HG03378 (cell line): ENCODE data around the gene PHB1.
A peak's percentile ranks its signal among the peaks of the same experiment; 100 is the strongest.

Source experiments
- ATAC-seq: cut with Tn5 transposase; IDR thresholded peaks from one replicate; pipeline ENCODE4 v1.9.1; 2021; ENCODE audit warnings: mild to moderate bottlenecking, moderate library complexity; ENCODE audit not compliant: unreplicated experiment

Gene PHB1

DNA sequence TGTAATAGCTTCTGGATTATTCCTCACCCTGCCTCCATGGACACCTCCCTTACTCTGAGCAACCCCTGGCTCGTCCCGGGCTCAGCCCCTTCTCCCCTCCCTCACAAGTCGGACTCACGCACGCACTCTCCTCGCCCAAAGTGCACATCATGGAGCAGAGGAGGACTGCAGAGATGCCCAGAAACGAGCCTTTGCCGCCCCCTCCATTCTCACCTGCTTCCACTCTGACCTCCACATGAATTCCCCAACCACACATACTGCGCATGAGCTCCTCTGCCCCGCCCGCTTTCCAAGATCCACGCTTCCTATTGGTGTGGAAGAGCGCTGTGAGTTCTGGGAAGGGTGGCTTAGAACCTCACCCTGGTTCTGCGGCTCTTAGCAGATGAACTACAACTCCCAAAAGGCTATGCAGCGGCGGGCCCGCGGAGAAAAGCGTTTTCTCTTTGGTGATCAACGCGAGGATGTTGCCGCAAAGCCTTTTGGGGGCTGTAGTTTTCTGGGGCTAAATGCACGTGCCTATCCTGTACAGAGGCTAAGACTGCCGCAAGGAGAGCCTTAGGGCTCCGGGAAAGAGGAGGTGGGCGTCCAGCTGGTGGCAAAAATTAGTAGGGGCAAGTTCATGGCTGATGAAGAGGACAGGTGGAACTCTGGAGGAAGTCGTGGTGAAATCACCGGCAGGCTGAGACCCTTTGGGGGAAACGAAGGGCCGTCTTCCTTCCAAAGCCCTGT is at the start of gene PHB1:
TSS of gene PHB1 (minus strand) at position 261 of the 729 bp plus-strand sequence. CDS start 1,618 bp downstream, outside the sequence.
- ATAC-seq: peak; percentile 94

DNA sequence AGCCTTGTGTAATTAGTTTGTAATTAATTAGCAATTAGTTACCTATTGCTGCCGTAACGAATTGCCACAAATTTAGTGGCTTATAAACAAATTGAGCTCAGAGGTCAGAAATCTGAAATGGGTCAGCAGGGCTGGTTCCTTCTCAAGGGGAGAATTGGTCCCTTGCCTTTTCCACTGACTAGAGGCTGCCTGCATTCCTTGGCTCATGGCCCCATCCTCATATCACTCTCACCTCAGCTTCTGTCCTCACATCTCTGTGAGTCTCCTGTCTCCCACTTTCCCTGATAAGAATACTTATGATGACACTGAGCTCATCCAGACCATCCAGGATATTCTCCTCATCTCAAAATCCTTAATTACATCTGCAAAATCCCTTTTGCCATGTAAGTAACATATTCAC is 49.4 kb upstream of the PHB1 start:
- ATAC-seq: no peak

DNA sequence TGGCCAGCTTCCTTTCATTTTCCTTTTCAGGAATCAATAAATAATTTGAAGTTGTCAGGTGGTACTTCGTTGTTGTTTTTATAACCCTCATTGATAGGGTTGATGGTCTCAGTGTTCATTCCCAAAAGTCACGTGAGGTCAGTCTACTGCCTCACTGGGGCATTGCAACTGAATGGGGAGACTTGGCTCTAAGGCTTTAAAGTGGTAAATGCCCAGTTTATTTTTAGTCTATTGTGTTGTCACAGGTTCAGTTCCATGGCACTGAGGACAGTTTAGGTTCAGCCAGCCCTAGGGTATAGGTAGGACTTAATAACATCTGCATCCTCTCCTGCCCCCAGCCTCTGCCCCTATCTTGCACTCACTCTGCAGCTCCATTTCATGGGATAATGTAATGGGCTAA is 46.9 kb upstream of the PHB1 start:
- ATAC-seq: no peak

DNA sequence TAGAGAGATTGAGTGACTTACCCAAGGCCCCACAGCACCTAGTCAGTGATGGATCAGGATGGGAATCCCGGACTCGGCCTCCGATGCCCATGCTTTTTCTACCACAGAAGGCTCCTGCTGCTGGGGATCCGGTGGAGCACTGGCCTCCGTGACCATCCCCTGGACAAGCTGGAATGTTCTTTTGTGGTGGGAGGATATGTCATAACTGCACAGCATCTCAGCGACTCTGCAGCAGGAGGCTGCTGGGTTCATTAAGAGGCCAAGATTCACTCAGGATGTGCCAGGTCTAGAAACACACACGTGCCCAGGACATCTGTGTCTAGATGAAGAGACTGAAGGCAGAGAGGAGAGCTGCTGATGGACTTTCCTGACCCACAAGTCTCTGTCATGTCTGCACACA is 45.7 kb upstream of the PHB1 start:
- no peak for ATAC-seq

DNA sequence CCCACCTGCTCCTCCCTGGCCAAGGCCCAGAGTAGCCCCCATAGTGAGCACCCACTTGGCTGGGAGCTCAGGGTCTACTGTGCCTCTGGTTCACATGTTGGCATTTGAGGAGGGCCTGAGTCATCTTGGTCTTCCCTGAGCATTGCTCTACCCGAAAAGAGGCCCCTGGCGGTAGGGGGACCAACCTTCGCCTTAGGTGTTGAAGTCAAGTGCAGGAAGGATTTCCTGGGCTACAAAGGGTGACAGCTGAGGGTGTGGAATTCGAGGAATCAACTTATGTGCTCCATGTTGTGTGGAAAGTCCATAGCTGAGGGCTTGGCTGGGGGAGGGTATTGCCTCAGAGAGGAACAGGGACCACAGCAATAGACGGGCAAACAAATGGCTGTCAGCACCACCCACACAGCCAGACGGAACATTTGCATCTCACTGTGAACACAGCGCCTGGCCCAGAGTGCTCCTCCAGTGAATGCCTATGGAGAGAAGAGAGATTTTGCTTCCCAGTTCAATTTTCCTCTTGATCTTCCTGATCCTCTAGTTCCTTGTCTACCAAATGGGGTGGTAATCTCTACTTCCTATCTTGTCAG is 44.8 kb upstream of the PHB1 start:
- ATAC-seq: no peak

DNA sequence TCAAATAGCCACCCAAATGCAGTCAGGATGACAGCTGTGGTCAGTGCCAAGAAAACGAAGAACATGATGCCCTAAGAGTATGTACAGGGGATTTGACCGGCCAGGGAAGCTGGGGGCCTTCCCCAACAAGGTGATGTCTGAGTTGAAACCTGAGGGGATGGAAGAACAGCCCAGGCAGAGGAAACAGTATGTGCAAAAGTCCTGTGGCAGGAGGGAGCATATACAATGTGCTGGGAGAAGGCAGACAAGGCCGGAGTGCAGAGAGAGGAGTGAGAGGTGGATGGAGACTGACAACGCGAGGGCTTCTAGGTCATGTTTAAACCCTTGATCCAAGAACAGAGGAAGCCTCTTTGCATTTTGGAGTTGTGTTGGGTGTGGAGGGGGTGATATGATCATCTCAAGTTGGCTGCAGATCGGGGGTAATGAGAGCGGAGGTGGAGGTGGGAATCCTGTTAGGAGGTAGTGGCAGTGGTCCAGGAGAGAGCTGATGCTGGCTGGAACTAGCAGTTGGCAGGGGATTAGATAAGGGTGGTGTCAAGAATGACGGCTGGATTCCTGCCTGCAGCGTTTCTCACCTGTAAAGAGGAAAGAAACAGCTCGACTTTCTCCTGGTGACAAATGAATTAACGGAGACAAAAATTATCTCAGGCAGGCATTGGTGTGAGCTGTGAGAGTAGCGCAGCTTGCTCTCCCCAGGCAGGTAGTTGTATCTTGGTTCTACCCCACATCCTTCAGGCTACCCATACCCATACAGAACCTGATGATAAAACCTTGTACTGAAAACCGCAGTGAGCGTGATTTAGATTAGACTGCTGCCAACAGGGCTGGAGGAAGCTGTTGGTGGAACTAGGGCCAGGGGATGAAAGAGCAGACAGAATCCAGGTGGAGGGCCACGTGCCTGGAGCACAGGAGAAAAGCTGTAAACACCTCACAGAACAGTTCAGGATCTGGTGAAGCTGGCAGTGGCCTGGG is 43.2 kb upstream of the PHB1 start:
- no peak for ATAC-seq

DNA sequence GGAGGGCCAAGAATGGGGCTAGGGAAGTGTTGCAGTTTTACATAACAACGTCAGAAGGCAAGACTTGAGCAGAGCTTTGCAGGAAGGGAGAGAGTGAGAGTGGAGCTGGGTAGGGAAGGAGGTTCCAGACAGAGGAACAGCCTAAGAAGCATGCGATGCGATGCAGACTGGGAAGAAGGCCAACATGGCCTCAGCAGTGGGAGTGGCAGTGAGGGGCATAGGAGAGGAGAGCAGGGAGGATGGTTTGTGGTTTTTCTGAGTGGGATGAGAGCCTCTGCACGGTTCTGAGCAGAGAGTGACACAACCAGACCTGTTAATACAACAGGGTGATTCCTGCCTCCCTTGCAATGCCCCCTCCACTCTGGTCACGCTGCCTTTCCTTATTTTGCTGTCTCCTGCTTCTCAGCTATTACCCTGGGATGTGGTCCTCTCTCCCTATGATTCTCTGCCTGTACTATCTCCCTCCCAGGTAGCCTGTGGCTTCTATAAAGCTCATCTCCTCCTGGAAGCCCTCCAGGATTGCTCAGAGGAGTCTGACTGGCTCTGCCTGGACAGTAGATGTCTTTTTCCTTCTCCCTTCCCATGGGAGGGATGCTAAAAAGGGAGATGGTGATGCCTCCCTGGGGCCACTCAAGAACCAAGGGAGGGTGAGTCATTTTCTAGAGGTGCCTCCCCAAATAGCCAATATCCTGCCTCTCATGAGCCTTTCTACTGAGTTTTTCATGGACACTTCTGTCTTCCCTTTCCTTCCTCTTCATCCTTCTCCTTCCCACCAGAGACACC is 41.7 kb upstream of the PHB1 start:
- no peak for ATAC-seq

DNA sequence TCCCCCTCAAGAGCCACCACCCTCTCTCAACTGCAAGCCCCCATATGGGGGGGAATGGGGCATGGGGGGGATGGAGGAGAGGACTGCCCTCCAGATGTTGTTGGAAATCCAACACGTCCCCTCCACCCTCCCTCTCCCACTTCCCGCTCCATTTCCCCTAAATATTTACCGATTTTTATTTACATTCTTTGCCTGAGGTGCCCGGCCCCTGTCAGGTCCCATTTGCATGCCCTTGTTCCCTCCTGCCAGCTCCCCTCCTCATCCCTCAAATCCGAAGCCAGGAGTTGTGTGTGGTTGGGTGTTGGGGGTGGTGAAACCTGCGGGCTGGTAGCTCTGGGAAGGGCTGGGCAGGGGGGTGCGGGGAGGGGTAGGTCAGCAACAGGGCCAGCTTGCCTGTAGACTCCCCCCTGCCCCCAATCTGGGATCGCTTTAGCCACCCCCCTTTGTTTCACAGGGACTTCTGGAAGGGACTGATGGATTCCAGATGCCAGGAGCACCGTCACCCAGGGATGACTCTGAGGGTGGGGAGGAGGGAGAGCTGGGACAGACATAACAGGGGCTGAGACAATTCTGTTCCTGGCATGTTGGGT is 40.7 kb upstream of the PHB1 start:
- ATAC-seq: no peak

DNA sequence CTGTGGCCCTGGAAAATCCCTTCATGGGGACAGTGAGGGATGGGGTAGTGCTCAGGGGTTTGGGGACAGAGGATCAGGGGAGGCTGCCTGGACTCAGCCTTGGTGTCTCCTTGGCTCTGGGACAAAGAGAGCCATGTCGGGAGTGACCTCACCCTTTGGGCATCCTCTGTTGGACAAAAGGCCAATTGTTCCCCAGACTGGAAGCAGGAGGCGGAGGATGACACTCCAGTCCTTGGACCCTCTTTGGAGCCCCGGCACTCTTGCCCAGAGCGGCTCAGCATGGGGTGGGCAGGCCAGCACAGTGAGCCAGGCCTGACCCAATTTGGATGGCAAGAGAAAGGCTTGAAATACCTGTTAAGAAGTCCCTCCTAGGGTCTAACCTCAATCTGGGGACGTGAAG is 39.4 kb upstream of the PHB1 start:
- ATAC-seq: no peak

DNA sequence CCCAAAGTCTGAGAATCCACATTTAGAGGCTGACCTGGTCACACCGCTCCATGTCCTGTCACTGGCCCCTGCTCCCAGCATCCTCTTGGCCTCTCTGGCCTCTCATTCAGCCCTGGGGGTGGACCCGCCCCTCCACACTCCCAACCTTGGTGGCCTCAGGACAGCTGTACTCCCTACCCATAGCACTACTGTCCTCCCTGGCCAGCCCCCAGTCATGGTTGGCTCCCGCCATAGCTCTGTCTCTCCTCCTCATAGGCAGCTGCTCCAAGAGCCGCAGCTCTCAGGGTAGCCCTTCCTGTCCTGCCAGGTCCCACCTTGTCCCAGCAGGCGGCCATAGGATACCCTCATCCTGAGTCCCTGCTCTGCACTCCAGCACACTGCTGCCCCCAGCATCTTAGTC is 38.0 kb upstream of the PHB1 start:
- no peak for ATAC-seq

DNA sequence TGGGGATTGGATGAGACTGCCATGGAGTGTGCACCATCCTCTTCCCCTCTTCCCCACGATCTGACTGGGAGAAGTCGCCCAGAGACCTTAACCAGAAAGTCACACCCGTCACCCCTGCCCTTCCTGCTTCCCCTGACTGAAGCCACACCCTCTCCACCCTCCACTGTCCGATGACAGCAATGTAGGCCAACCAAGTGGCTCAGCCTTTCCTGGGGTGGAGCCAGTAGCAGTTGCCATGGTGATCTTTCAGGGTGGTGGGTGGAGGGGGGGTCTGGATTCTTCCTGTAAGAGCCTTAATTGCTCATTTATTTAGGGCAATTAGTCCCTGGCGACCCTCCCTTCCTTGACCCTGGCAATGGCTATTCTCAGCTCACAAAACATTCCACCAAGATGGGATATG is 37.5 kb upstream of the PHB1 start:
- ATAC-seq: no peak

DNA sequence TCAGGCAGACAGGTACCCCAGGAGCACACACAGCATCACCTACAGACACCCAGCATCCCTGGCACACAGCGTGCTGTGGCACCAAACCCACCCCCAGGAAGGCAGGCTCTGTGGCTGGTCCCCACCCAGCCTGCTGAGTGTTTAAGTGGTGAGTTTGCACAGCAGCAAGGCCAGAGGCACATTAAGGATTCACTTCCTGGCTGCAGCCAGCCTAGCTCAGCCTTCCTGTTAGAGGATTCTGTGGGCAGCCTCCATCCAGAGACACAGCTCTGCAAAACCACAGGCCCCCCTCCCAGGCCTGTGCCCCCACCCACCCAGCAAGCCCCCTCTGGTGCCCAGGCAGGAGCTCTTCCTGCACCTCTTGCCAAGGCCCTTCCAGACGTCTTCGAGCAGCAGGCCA is 36.1 kb upstream of the PHB1 start:
- no peak for ATAC-seq

DNA sequence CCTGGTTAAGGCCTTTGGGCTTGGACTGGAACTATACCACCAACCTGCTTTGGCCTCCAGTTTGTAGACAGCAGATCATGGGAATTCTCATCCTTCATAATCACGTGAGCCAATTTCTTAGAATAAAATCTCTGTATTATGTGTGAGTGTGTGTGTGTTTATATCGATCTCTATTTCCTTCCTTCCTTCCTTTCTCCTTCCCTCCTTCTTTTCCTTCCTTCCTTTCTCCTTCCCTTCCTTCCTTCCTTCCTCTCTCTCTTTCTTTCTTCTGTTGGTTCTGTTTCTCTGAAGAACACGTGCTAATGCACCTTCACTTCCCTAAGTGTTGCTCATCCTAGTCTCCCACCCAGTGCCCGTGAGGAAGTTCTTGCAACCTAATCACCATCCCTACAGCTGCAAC is 35.5 kb upstream of the PHB1 start:
- no peak for ATAC-seq

DNA sequence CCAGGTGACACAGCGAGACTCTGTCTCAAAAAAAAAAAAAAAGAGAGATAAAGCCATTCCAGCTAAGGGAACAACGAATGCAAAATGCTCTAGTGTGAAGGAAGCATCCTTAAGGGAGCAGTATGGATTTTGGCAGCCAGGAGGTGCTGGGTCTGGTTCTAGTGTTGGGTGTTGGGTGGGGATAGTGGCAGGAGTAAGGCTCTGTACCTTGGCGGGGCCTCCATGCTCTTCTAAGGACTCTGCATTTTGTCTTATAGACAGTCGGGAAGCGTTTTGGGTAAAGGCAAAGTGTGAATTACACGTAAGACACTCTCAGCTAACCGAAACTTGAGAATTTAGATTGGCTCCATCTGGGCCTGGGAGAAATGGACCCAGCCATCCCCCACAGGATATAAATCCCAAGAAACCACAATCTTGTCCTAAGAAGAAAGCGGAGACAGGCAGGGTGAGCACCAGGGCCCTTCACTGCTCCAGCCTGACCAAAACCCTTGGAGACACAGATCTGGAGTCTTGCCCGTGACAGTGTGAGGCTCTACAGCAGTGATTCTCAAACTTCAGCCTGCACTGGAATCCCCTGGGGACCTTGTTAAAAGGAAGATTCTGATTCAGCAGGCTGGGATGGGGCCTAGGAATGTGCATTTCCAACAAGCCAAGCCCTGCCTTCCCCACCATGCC is 33.1 kb upstream of the PHB1 start:
- ATAC-seq: no peak

DNA sequence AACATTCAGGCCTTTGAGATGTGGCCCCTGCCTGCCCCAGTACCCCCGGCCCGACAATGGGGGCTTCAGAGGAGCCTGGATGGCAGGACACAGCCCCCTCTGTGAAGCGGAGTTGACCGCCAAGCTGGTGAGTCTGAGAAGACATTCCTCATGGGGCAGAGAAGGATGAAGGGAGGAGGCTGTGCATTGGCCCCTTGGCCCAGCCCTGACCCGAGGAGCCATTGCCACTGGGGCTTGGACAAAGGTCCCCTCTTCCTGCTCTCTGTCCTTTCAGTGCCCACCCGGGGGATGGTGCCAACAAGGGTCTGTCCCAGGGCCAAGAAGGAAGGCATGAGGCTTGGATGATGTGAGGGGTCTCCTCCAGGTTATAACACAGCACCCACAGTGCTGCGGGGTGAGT is 30.9 kb upstream of the PHB1 start:
- no peak for ATAC-seq

DNA sequence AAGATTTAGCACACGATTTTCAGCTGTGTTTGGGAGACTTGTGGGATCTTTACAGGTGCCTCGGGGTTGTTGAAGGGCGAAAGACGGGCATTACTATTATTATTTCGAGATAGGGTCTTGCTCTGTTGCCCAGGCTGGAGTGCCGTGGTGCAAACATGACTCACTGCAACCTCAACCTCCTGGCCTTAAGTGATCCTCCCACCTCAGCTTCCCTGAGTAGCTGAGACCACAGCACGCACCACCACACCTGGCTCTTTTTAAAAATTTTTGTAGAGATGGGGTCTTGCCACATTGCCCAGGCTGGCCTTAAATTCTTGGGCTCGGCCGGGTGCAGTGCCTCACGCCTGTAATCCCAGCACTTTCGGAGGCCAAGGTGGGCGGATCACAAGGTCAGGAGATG is 29.7 kb upstream of the PHB1 start:
- no peak for ATAC-seq

DNA sequence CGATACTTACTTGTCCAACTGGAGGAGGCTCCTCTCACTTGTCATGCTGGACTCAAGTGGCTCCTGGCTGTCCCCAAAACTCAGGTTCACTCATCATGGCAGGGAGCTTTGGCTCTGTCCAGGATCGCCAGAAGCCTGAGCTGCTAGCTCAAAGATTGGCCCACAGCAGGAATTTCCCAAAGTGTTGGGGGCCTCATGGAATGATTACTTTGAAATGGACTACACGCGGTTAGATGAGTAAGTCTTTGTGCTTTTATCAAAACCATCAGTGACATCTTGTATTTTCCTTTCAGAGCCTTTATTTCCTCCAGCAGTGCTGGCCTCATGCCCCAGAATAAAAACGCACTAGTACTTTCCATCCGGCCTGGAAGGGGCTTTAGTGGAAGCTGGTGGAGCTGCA is 29.2 kb upstream of the PHB1 start:
- no peak for ATAC-seq

DNA sequence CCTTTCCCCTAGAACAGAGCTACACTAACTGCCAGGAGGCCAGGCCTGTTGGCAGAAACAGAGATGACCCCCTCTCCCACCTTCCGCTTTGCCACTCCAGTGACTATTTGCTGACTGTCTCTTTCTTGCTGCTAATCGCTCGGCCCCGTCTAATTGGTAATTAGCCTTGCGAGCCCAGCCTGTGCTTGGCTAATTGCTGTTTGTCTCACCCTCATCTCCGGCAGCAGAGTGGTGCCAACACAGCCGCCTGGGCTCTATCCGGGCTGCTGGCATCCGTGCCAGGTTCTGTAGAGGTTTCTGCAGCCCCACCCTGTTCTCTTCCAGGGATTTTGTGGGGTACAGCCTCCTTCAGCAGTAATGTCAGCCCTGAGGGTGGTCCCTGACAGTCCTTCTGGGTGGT is 27.4 kb upstream of the PHB1 start:
- ATAC-seq: no peak

DNA sequence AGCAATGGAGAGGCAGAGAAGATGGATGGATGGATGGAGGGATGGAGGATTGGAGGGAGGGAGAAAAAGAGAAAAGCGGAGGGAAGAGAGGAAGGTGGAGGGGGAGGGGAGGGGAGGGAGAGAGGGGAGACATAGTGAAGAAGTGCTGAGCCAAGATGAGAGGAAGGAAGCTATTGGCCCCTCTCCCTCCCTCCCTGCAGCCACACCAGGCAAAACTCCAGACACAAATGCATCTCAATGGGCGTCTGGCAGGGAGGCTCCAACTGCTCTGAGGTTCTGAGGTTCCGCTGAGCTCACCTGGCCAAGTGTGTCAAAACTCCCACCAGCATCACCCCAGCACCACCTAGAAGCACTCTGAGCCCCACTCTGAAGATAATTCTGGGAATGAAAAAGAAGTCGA is 26.9 kb upstream of the PHB1 start:
- no peak for ATAC-seq

DNA sequence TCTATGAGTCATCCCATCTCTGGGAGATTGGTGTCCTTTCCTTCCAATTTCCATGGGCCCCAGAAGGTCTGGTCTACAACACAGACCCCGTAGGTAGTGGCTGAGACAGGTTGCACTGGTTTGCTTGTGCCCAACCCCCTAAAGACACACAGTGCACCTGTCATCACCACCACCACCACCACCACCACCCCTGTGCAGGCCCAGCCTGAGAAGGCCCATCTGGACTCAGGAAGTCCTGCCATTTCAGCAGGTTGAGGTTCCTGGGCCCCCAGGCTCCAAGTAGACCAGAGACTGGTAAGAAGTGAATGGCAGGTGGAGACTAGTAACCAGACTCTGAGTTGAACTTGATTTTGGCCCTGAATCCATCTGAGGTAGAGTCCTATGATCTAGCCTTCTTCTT is 25.9 kb upstream of the PHB1 start:
- ATAC-seq: no peak
